GM18498 (cell line): ENCODE data around the gene SH3PXD2B.
"Not testable (repeated sequence)": the region's sequence is repeated elsewhere in the genome, so short reads cannot be mapped to it uniquely, and the experiment has no call there.

Source experiments
- ATAC-seq: cut with Tn5 transposase; IDR thresholded peaks from one replicate; pipeline ENCODE4 v1.9.1; 2021; ENCODE audit warnings: mild to moderate bottlenecking, moderate library complexity; ENCODE audit not compliant: unreplicated experiment

SH3PXD2B gene

DNA sequence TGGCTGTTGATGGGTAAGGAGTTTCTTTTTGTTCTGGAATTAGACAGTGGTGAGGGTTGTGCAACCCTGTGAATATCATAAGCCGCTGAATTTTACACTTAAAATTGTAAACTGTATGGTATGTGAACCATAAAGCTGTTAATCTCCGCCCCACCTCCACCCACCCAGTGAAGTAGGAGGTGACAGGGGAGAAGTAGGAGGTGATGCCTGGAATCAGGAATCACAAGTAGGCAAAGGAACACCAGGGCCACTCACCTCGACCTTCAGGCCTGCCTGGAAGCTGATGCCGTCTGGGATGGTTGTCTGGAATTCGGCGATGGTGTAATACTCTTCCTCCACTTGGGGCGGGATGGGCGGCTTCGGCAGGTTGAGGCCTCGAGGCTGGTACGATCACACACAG, 108.4 kb downstream of the SH3PXD2B start:
- no peak for ATAC-seq

DNA sequence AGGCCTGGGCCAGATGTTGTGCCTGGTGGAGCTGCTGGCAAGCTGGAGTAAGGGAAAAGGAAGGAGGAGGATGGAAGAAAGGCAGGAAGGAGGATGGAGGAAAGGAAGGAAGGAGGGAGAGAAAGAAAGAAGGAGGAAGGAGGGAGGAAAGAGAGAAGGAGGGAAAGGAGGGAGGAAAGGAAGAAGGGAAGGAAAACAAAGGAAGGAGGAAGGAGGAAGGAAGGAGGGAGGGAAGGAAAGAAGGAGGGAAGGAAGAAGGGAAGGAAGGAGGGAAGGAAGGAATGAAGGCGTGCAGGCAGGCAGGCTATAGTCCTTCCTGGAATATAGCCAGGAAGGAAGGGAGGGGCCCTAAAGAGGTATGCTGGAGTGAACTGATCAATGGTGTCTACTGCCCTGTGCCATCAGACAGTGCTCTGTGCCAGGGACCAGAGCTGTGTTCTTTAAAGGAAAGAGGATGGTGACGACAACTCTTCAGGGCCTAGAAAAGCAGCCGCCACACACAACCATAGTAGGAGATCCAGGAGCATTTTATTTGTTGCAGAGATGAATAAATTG, 109.4 kb downstream of the SH3PXD2B start:
- no peak for ATAC-seq

DNA sequence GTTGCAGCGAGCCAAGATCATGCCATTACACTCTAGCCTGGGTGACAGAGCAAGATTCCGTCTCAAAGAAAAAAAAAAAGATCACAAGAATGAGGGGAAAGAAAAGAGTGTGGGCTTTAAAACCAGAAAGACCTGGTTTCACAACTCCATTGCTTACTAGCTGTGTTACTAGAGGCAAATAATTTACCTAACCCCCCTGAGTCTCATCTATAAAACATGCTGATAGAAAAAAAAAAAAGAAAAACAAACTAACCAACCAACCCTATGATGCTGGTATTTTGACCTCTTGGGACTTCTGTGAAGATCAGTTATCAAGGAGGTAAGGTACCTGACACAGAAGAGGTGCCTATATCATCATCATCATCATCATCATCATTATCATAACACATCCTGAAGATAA, 110.6 kb downstream of the SH3PXD2B start:
- no peak for ATAC-seq

- ATAC-seq = no peak
Measured at GRCh38 chr5:172342918-172343317, 111.4 kb downstream of the SH3PXD2B start.

DNA sequence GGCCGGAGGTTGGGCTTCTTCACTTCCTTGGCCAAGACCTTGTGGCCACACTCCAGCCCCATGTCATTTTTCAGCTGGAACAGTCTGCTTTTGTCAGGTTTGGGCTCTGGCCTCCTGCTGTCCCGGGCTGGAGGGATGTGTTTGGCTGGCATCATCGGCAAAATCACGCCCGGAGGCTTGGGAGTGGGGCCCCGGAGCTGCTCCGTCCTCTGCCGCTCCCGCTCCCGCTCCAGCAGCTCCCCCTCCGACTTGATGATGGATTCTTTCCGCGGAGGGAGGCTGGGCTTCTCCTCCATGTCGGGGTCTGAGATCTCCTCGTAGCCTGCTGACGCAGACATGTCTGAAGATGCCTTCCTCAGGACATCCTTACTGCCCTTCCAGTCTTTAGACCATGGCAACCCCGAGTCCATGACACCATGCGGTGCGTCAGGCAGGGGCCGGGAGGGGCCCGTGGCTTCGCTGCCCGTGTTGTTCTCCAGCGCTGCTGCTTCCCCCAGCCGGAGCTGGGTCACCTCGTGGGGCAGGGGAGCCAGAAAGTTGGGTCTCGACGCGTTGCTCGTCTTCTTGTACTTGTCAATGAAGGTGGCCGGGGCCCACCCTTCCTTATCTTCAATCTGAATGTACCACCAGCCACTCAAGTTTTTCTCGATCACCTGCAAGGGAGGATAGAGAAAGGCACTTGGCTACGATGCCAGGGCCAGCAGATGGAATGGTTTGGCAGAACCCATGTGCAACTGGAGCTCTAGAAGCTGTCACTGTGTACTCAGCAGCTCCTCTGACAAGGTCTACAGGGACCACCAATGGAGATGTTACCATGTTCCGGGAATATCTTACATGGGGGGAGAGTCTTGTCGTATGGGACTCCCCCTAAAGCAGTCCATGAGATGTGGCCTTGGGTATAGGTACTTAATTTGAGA, 114.8 kb downstream of the SH3PXD2B start:
- no peak for ATAC-seq

DNA sequence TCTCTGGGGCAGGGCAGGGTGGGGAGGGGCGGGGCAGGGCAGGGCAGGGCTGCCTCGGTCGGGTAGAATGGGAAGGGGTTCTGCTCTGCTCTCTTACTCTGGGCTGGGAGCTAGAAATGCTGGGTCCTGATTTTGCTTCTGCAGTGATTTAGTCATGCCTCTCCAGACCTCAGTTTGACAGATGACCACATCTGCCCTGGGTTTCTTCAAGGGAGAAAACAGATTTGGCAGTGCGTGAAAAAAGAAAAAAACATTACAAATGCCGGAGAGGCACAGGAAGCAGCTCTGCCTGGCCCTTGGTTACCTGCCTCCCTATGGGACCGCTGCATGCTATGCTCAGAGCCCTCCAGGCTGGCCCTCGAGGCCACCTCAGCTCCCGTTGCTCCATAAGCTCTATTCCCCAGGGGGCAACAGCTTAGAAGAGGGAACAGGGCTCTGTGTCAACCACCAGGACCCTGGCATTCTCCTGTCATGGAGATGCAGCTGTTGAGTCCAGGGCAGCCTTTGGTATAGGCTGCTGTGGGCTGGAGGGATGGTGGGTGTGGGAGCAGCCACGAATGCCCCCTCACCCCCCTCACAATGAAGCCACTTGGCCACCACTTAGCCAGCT, 117.5 kb downstream of the SH3PXD2B start:
- ATAC-seq = no peak

GRCh38 chr5:172336264-172336663, 118.1 kb downstream of the SH3PXD2B start:
- no peak for ATAC-seq

DNA sequence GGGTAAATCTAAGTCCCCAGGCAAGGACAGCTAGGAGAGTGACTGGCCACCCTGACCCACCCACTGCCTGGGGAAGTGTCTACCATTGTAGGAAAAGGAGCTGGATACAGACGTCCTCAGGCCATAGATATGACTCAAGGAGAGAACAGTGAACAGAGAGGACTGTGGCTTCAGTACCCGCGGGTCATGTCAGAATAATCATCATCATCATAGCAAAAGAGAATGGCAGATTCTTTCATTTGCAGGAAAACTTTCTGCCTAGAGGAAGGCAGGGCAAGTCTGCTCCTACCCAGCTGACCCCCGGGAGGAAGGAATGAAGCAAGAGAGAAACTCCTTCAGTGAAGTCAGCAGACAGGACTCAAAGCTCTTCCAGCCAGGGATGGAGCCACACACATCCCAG, 118.6 kb downstream of the SH3PXD2B start:
- ATAC-seq = no peak

- ATAC-seq = no peak
Measured at GRCh38 chr5:172334641-172335040, 119.7 kb downstream of the SH3PXD2B start.

- ATAC-seq = no peak
Measured at GRCh38 chr5:172334196-172334595, 120.1 kb downstream of the SH3PXD2B start.

- not testable (repeated sequence) for ATAC-seq
Measured at GRCh38 chr5:172326901-172327300, 127.4 kb downstream of the SH3PXD2B start.

- no peak for ATAC-seq
Measured at GRCh38 chr5:172325452-172325851, 128.9 kb downstream of the SH3PXD2B start.

DNA sequence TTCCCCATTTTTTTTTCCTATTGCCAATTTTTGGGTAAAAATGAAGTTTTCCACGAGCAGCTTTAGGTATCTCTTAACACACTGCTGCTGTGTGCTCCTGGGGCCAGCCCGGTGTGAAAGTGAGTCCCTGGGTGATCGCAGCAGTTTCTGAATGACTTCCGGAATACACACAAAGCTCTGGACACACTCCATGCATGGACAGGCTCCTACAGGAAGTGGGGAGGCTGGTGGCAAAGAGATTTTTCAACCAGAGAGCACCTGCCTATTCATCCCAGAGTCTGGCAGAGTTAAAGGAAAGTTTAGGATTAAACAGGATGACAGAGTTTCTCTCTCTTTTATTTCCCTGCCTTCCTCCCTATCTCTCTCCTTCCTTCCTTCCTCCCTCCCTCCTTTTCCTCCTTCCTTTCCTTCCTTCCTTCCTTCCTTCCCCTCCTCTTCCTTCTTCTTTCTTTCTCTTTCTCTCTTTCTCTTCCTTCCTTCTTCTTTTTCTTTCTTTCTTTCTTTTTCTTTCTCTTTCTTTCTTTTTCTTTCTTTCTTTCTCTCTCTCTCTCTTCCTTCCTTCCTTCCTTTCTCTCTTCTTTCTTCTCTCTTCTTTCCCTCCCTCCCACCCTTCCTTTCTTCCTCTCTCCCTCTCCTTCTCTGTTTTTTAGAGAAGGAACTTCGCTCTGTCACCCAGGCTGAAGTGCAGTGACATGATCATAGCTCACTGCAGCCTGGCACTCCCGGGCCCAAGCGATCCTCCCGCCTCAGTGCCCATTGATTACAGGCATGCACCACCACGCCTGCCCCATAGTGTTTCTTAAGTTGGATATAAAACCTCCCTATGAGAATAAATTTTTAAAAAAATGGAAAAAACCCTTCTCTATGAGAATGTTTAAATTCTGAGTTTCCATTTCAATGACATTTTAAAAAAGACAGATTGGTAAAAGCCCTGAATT, 132.0 kb downstream of the SH3PXD2B start:
- ATAC-seq = peak; percentile 80

DNA sequence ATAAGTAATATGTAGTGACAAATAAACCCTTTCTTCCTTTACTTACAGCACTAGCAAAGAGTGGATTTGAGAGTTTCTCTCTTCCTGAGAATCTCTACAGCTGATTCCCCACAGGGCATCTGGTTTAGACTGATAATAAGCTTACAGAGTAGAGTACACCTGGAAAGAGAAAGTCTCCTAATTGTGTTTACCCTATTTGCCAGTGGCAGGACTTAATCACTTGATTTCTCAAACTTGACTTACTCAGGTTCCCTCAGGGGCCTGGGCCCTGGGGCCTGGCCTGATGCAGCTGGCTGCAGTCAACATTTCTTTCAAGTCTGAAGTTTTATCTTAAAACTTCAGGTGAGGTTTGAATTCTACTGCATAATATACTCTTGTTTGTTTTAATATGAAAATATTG, 132.7 kb downstream of the SH3PXD2B start:
- ATAC-seq = peak; percentile 30

DNA sequence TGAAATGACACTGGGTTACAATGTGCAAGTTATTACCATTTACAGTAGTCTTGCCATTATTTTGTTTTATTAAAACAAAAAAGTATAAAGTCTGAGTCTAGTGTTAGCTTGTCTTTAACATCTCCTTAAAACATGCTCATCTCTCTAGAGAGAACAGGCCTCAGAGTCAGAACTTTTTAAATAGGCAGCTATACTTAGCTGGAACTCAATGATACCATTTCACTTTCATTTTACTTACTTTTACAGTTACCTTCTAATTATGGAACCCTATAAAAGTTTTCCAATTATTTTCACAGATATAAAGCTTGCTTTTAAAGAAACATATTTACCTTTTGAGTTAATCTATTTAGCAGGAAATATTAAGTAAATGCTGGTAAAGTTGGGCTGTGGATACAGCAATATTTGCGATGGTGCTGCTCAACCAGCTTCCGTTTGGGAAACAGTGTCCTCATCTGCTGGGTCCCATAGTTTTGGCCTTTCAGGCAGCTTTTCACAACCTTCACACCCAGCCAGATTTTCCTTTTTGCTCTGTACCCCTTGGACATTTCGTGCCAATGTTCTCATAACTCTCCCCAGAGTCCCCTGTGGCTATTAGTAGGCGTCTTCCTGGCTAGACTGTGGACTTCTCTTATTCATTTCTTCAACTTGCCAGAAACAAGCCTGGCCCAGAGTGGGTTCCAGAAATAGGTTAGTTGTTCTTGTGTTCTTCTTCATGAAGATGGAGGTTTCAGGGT, 134.4 kb downstream of the SH3PXD2B start:
- ATAC-seq = no peak

DNA sequence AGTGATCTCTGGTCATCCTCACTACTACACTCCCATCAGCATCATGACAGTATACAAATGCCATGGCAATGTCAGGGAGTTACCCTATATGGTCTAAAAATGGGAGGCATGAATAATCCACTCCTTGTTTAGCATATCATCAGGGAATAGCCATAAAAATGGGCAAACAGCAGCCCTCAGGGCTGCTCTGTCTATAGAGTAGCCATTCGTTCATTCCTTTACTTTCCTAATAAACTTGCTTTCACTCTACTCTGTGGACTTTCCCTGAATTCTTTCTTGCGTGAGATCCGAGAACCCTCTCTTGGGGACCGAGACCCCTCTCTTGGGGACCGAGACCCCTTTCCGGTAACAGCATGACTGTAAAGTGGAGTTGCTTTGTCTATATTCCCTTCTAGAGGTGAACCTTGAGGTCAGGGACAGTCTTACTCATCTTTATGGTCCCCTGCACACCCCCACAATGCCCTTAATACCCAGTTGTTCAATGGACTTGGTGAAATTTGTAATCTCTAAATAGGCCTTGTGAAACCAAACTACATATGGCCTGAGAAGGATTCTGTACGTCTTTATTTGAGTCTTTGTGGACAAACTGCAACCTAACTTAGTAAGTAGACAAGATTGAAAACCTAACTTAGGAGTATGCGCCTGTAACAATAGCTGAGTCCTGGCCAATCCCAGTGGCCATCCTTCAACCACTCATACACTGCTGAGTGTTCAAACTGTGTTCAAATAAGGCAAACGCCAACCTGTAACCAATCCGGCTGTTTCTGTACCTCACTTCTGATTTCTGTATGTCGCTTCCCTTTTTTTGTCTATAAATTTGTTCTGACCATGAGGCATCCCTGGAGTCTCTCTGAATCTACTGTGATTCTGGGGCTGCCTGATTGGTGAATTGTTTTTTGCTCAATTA, 138.5 kb downstream of the SH3PXD2B start:
- ATAC-seq = no peak

- no peak for ATAC-seq
Measured at GRCh38 chr5:172313915-172314314, 140.4 kb downstream of the SH3PXD2B start.

DNA sequence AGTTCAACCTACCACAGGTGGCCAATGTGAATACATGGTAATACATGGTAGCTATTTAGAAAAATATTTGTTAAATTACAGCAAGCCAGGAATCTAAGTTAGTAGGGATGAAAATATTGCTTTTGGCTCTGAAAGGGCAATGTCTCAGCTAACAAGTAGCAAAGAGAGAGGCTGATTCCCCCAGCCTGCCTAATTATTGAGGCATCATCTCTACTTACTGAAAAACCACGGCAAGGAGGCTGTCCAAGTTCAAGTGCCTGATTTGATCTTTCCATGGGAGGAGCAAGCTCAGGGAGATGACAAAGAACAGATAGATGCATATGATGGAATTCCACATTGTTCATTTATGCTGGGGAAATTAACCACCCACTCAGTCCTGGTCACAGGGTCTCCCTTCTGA, 142.0 kb downstream of the SH3PXD2B start:
- ATAC-seq = no peak

DNA sequence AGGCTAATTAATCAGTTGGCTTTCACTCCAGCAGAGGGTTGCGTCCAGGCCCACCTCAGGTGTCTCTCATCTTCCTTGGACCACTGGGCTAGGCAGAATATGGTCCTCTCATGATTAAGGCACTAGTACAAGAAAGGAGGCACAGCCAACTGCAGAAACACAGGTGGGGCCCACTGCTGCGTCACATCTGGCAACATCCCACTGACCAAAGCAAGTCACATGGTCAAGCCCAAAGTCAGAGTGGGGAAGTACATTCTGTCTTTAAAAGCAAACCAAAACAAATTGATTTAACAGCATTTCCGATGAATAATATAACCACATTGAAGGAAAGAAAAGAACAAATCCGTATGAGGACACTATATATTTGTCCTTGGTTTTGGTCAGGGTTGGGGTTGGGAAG, 142.7 kb downstream of the SH3PXD2B start:
- no peak for ATAC-seq
